GM21786 (cell line): Measurements from ENCODE around the gene SLC35B4.

Source experiments
- ATAC-seq: cut with Tn5 transposase; IDR thresholded peaks from one replicate; pipeline ENCODE4 v1.9.1; 2021; ENCODE audit not compliant: unreplicated experiment

SLC35B4 gene

DNA sequence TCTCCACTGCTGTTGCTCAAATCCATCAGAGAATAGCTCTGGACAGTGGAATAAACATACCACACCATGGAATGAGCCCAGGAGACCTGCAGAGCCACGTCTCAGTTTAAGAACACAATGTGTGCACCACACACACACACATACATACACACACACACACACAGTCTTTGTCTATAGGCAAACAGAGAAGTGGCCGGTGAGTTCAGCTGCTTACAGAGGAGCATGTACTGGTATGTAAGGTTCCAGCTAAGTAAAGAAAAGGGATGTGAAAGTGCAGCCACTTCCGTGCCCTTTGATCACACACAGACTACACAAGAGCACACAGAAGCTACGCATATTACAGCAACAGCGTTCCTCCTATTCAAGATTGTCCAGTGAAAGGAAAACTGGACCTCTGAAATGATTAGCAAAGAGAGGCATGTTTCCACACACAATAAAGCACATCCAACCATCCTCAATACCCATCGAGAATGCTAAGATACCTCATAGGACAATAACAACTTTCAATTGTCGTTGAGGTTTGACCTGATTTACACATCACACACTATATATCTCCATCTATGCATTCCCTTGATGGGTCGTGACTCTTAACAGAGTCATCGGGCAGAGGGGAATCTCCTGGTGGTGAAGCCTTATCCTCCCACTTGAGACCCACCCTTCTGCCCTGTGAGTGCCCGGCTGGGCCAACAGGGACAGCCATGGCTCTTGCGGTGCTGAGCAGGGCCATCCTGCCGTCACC lies 23.6 kb downstream of the SLC35B4 start:
- peak; percentile 100 for ATAC-seq

DNA sequence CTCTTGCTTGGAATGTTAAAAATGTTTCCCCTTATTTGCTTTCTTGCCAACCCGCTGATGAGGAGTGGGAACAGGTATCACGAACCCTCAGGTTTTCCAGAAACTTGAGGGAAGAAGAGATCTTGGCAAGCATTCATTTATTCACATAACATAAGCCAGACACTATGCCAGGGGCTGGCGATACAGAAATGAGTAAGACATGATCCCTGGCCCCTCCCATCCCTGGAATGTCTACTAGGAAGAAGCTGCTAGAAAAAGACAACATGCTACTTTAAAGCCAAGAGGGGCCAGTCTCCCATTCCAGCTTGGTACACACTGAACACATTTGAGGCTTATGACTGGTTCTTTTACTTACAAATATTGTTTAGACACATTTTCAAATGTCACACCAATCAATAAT lies 26.4 kb downstream of the SLC35B4 start:
- no peak for ATAC-seq

DNA sequence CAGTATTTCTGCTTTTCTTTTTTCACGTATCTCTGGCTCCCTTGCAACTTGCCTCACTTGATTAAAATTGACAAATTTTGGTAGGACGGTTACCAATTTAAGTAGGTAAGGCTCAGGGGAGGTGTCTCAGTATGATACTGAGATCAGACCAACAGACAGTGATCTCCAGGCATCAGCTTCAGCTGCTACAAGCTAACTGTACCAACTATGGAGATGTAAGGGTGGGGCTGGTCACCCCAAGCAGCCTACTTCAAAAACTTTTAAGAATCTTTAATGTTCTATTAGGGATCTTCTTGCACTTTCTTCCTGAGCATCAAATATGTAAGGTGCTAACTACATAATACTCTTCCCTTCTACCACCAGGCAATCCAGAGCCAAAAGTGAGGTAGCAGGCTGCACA lies 26.9 kb downstream of the SLC35B4 start:
- no peak for ATAC-seq

DNA sequence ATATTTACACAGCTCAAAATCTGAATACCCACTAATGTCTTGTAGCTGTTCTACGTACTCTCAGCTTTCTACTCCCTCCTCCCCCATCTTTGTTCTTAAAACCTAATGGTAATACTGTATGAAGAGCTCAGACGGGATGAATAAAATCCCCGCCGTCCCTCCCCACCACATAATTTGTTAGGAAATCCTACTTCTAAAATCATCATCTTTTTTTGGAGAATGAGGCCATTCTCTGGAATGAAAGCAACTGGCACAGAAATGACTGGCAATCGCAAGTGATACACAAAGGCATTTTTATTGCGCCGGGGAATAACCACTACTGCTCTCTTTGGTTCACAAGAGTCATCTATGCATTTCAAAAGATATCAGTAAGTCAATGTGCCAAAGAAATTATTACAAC lies 27.3 kb downstream of the SLC35B4 start:
- no peak for ATAC-seq

DNA sequence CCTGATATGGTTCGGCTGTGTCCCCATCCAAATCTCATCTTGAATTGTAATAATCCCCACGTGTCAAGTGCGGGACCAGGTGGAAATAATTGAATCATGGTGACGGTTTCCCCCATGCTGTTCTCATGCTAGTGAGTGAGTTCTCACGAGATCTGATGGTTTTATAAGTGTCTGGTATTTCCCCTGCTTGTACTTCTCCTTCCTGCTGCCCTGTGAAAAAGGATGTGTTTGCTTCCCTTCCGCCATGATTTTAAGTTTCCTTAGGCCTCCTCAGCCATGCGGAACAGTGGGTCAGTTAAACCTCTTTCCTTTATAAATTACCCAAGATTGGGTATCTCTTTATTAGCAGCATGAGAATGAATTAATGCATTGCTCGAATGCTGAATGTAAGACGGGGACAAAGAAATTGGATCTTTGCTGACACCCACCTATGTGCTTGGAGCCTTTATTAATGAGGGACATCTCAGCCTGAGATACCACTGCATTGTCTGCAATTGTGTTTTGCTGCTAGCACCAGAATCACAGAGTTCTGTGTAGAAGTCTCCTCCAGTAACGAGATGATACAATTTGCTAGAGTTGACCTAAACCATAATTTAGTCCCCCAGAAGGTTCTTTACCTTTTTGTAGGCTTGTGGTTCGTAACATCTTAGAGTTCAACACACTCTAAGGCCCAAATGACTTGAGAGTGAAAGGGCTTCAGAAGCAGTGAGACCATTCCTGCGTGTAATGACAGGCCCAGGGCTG lies 28.6 kb downstream of the SLC35B4 start:
- ATAC-seq, result no peak

DNA sequence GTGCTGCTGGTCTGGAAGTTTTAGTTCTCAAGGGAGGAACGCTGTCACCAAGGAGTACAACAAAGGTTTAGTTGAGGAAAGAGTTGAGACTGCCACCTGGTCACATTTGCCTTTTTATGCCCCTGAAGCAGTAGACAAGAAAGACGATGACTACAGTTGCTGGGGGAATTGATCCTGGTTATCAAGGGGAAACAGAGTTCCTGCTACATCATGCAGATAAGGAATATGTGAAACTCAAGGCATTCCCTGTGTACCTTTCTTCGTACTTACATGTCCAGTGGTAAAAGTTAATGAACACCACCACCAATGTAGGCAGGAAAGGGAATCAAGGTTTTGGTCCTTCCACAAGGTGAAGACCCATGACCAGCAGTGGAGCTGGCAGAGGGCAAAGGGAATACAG lies 31.8 kb downstream of the SLC35B4 start:
- ATAC-seq, result no peak

DNA sequence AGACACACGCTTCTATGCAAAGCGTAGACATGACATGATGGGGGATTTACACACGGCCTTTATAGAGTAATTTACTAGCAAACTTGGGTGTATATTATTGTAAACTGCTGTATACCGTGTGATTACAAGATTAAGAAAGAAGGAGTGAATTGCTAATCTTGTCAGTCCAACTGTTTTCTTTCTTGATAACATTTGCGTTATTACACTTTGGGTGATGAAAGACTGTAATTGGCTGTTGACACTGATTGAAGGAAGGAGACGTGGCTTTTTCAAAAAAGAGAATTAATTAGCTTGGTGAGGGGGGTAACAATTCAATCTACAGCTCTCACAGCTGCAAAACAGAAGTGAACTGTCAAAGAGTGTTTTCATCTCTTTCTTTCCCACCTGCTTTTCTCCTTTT lies 32.7 kb downstream of the SLC35B4 start:
- no peak for ATAC-seq

DNA sequence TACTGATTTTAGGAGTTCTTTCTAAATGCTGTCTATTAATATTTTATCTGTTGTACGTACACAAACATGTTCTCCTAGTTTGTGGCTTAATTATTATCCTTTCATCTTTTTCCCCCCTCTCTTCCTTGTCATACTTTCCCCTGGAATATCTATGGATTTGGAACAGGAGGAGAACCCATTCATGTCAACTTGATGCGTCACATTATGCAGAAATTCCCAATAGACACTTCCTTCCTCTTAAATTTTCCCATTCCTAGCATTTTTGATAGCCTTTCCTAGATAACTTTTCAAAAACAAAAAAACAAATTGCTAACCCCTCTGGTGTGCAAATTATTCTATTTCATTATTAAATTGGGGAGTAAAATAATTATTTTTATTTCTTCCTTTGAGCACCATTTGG lies 36.2 kb downstream of the SLC35B4 start:
- ATAC-seq, result no peak

DNA sequence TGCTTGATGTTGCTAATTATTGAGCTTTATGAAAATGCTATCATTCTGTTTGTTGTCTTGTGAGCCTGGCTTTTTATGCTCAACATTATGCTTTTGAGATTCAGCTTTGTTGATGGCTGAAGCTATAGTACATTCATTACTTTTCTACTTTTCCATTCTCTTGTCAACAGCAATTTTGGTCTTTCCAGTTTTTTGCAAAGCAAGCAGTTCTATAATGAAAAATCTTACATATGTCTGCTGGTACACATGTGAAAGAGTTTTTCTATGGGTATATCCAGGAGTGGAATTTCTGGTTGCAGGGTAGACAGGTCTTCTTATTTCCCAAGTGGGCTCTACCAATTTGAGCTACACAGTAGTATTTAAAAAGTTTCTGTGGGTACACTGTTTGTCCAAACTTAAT lies 36.8 kb downstream of the SLC35B4 start:
- ATAC-seq, result no peak

DNA sequence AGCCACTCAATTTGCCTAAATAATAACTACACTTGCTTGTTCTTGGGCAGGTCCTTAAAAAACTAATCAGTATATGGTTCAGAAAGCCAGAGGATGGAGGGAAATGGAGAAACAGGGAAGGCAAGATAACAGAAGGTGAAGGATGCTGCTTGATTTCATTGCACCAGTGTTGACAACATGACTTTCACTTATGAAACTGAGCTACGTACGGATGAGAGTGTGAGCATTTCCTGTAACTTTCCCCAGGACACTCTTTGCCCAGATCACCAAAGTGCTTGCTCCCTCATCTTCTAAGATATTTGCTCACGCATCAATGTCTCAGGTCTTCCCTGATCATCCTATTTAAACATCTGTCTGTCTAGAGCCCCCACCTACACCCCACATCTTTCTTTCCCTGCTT lies 37.4 kb downstream of the SLC35B4 start:
- no peak for ATAC-seq

DNA sequence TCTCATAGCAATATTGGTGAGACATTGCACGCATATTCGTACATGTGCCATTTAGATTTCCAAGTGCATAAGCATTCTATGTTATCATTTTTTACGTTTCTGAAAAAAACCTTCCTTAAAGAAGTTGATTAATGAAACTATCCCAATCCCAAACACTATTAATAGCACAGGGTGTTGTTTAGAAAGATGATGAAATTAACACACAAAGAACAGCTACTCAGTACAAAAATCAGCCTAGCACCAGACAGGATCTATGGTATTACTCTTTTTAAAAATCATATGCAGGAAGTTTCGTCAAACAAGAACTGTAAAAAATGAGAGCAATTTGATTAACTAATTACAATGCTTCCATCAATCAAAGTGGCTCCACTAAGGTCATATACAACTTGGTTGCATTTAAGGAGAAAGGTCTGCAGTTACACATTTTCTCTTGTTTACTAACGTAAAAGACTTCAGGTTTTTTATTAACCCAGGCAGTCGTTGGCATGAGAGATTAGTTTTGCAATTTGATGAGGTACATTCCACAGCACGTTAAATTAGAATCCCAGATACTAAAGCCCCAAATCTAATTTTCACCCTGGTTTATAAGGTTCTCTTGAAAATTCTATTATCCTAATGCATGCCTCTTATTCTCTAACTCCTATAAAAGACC lies 38.1 kb downstream of the SLC35B4 start:
- no peak for ATAC-seq

DNA sequence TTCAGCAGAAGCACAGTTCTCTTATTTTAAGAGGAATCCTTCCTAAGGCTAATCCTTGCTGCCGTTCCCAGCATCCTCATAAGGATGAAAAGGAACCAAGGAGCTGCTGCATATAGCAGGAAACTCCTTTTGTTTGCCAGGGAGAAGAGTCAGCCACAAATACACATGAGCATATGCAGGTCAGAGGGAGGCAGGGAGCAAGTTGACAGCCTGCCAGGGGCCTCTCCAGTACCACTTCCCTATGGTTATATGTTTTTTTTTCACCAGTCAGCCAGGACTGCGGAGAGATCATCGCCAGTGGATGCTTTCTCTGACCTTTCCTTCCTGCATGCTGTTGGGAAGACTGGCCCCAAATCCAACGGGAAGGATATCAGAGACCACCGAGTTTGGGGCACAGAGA lies 39.8 kb downstream of the SLC35B4 start:
- no peak for ATAC-seq

DNA sequence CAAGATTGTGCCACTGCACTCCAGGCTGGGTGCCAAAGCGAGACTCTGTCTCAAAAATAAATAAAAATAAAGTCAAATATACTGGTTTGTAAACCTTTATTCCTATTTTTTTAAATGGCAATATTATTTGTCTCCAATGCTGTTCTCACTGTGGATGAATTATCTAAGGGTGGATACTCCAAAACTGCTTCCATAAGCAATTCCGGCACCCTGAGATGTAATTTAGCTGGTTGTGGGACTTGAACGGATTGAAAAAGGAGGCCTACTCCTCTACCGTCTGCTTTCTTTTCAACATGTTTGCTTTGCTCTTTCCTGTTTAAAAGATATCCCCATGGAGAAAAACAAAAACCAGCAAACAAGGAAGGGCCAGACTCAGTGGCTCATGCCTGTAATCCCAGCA lies 54.4 kb downstream of the SLC35B4 start:
- no peak for ATAC-seq

DNA sequence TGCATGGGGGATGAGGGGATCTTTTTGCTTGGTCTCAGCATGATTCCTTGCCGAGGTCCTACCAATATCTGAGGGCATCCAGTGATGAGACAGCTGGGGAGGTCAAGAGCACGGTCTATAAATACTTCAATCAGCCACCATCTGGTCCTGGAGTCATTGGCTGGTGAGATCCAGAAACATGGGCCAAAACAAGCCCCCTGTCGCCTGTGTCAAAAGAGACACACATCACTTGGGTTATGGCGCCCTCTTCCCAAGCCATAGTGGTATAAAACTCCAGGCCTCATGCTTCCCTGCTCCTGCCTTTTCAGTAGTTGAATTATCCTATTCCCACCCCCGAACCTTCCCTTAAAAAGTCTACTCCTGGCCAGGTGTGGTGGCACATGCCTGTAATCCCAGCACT lies 60.9 kb downstream of the SLC35B4 start:
- ATAC-seq, result no peak

DNA sequence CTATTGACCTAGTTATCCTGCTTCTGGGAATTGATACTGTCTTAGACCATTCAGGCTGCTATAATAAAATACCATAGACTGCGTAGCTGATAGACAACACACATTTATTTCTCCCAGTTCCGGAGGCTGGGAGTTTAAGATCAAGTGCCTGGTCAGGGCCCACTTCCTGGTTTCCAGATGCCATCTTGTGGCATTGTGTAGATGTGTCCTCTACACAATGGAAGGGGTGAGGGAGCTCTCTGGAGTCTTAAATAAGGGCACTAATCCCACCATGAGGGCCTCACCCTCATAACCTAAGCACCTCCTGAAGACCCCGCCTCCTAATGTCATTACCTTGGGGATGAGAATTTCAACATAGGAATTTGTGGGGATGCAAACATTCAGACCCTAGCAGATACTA lies 62.4 kb downstream of the SLC35B4 start:
- ATAC-seq, result no peak

DNA sequence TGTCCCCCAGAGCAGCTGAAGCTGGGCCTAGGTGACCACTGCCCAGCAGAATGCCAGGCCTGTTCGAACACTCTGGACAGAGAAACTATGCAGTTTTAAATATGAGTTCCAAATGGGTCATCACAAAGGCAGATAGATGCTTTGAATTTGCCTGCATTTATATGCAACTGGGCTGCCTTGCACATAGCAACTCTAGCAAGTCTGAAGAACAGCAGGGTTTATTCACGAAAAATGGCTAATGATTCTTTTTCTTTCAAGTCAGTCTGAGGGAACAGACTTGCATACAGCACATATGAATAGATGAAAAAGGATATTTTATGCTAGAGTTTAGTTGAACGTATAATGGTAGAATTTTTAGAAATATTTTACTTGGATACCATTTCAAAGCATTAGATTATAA lies 68.5 kb downstream of the SLC35B4 start:
- no peak for ATAC-seq

DNA sequence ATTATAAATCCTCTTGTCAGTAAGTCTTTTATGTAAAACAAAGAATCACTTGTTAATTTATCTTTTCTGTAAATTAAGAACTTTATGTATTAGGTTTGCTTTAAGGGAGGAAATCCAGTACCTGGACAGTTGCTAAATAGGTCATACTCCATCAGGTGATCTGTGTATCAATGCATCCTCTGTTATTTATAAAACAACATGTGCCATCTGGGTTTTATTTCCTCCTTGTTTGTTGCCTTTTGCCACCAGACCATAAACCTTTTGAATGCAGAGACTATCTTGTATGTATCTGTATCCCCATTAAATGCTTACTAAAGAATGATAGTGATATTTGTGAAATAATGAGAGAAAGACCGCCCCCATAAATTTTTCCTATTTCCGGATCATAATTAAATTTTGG lies 70.0 kb downstream of the SLC35B4 start:
- no peak for ATAC-seq

DNA sequence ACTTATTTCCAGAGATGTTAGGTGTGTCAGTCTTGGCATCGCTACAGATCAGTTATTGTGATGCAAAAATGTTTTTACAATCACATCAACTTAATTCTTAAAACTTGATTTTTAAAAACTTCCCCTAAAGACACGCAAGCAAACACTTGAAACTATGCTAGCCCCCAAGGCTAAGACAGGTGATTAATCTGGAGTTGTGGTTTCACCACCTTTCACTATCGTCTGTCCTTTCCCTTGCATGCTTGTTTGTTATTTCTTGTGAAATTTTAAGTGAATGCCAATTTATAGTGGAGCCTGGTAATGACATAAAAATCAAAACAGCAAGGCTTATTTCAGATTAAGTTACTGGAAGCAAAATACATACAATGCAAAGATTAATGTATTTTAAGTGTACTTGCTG lies 70.4 kb downstream of the SLC35B4 start:
- no peak for ATAC-seq

DNA sequence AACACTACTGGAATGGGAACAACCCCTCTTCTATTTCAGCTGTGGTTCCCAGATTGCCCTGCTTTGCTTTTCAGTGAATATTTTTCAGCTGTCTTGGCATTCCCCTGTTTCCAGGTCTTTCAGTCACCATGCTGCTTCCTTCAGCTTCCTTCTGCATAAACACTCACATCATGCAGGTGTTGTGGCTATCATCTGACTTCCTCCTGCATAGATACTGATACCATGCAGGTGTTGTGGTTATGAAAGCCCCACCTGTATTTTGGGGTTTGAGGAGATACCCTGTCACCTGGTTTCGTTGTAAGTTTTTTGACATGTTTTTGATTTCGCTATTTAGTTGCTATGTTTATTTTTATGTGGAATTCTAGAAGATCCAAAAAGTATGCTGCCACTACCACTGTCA lies 71.5 kb downstream of the SLC35B4 start:
- ATAC-seq, result no peak
